HG03565 (cell line): ENCODE results near the gene SLC2A13.

Experiments
- ATAC-seq: cut with Tn5 transposase; IDR thresholded peaks from one replicate; pipeline ENCODE4 v1.9.1; 2021; ENCODE audit warnings: mild to moderate bottlenecking, moderate library complexity; ENCODE audit not compliant: unreplicated experiment

Gene SLC2A13

DNA sequence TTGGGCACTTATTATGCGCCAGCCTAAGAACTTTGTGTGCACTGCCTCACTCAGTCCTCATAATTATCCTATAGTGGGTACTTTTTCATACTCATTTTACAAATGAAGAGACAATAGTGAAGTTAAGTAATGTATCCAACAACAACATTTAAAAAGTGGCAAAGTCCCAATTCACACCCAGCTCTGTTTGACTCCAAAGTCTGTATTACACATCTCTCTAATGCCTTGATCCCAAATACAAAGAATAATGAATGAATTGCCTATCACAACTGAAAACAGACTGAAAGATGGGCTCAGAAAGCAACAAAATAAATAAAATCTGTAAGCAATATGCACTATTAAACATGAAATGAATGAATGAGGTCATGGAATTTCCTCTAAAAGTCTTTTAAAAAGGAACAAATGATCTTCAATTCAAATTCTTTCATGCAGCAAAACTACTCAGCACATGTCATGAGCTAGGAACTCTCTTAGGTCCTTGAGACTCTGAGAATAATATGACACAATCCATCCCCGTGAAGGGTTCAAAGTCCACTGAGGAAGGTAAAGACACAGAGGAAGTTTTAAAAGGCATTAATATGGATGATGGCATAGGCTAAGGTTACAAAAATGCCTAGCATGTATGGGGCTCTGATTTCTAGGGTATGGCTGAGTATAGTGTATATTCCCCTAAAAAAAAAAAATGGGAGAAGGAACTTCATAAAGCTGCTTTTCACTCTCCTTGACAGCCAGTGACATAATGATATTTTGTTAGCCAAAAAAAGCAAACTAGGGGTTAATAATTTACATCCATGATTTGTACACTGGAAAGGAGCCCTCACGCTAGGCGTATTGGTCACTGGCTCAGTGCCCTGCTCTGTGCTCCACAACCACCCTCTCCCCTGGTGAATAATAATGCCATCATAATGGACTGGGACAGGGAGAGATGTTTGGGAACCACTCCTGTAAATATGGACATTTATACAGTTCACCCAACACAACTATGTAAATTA is 103.4 kb downstream of the SLC2A13 start:
- no peak for ATAC-seq

DNA sequence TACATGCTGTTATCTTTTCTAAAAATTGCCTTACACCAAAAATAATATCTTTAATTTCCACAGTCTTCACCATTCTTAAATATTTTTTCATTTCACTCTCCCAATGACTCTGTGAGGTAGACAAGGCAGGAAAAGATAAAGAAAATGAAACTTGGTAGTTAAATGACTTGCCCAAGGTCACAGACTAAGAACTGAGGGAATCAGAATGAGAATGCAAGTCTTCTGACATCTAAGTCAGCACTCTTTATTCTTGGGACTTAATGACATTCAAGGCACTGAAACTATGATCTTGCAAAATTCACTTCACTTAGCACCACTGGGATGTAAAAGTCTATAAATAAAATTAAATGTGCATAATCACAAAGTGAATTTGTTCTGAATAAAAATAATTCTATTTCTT is 104.5 kb downstream of the SLC2A13 start:
- no peak for ATAC-seq

- ATAC-seq, result no peak
Measured at GRCh38 chr12:40000884-40001283, 105.0 kb downstream of the SLC2A13 start.

- no peak for ATAC-seq
Measured at GRCh38 chr12:39993268-39993667, 112.6 kb downstream of the SLC2A13 start.

GRCh38 chr12:39990122-39991101 is 115.5 kb downstream of the SLC2A13 start:
- peak; percentile 94 for ATAC-seq

- ATAC-seq, result no peak
Measured at GRCh38 chr12:39989501-39989900, 116.4 kb downstream of the SLC2A13 start.

GRCh38 chr12:39988574-39988973 is 117.3 kb downstream of the SLC2A13 start:
- no peak for ATAC-seq

- no peak for ATAC-seq
Measured at GRCh38 chr12:39986674-39987073, 119.2 kb downstream of the SLC2A13 start.

DNA sequence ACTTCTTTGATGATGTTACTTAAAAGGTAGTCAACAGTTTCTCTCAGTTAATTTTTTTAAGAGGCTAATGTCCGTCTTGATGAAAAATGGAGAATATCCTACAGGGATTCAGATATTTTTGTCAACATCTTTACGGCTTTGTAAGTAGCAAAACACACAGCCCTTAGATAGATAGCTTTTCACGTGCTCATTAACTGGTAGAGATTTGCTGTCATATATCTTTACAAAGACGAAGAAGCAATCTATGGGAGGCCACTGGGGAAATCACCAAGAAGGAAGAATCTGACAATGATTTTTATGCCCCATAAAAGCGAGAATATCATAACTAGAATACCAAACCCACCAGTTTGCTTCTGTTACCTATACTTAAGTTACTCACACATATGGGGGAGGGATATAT is 121.2 kb downstream of the SLC2A13 start:
- ATAC-seq, result no peak

DNA sequence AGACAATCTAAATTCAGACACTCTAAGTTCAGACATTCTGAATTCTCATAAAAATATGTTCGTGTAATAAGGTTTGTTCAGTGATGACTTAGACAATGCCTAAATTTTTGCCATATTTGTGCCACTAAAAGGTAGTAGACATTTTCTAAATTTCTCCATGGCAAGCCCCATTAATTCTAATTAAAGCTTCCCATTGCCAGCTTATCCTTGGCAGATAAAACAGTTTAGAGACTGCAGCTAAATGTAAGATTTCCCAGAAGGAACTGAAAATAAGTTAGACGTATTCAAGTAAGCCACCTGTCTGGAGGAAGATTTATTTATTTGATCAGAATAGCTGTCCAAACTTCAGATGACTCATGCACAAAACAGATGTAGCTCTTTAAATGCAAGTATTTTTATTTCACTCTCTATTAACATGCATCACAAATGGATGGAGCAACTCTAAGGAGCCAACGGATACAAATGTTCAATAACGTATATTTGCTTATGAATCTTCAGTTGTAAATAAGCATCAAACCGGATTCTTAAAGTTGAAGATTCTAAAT is 130.4 kb downstream of the SLC2A13 start:
- no peak for ATAC-seq

GRCh38 chr12:39972119-39972518 is 133.8 kb downstream of the SLC2A13 start:
- ATAC-seq, result no peak

- ATAC-seq, result no peak
Measured at GRCh38 chr12:39971348-39971747, 134.5 kb downstream of the SLC2A13 start.

- ATAC-seq, result no peak
Measured at GRCh38 chr12:39966721-39967120, 139.2 kb downstream of the SLC2A13 start.

GRCh38 chr12:39966256-39966655 is 139.6 kb downstream of the SLC2A13 start:
- no peak for ATAC-seq

GRCh38 chr12:39959467-39959866 is 146.4 kb downstream of the SLC2A13 start:
- no peak for ATAC-seq

DNA sequence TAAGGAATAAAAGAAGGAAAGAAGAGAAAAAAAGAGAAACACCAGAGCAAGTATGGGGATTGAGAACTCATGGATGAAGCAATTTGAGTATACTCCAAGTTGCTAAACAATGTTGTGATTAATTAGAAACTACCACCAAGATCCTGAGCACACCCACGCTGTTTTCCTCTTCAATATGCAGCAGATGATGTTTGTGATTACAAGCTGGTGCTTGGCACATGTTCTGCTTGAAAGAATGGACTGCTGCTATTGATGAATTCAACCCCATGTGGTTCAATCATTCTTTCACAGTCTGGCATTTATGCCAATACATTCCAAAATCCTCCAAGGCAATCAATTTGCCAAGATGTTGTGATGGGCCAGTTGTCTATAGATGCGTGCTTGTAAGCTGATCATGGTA is 146.8 kb downstream of the SLC2A13 start:
- no peak for ATAC-seq

- no peak for ATAC-seq
Measured at GRCh38 chr12:39958377-39958776, 147.5 kb downstream of the SLC2A13 start.

DNA sequence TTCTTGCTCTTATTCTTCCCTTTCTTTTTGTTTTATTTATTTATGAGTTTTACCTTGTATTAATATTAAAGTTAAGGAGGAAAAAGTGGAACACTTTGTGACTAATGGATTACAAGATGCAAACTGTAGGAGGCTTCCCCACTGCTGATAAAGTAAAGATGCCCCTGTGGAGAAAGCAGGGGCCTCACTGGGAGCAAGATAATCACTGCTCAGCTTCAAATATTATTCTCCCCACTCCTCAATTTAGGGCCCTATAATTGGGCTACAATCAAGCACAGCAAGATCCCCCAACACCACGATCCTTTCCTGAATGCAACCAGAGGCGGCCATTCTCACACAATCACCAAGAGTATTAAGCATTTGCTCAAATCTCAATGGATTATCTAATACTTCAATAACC is 149.2 kb downstream of the SLC2A13 start:
- ATAC-seq, result no peak

DNA sequence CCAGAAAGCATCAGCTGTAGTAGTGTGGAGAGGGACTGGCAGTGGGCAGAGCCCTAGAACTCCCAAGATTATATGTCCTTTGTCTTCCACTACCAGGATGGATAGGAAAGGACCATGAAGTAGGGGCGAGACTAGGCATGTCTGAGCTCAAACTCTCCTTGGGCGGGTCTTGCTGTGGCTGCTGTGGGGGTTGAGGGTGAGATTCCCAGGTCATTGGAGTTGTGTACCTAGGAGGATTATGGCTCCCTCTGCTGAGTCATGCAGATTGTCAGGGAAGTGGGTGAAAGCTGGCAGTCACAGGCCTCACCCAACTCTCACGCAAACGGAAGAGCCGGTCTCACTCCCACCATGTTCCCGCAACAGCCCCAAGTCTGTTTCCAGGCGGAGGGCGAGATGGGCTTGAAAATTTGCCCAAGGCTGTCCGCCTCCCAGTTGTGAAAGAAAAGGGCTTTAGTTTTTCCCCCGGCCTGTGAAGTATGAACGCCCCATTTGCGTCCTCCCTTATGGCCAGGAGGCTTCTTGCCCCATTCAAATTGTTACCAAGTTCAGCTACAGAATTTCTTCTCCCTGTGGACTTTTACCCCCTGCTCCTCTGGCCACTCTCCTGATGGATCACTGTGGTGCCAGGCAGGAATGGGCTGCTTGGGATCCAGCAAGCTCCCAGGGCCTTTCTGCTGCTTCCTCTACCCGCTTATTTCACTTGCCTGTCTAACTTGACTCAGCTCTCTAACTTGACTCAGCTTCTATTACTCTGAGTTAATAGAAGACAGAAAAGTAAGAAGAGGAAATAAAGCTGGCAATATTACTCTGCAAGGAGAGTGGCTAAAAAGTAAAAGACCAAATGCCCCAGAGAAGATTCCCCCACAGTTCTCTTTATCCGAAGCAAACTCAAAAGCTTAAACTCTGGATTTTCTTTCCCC is 159.3 kb downstream of the SLC2A13 start:
- no peak for ATAC-seq

GRCh38 chr12:39937119-39937518 is 168.8 kb downstream of the SLC2A13 start:
- no peak for ATAC-seq
